ENCODE data around the gene SLC13A3.

GRCh38 chr20:46683668-46683938 is 32.3 kb upstream of the SLC13A3 start:
- TF ChIP-seq TCF12 (IDR thresholded peaks at IDR 0.05; ENCODE audit: low read depth) (no peak), EGR1 (IDR thresholded peaks at IDR 0.05) (no peak), MAX (IDR thresholded peaks at IDR 0.05) (no peak), TAF1 (IDR thresholded peaks at IDR 0.05; ENCODE audit: low read depth) (no peak), RAD21 (IDR thresholded peaks at IDR 0.05; ENCODE audit: low read depth) (no peak), EP300 (IDR thresholded peaks at IDR 0.05; ENCODE audit: borderline replicate concordance) (no peak), CREB1 (IDR thresholded peaks at IDR 0.05; ENCODE audit: low read depth) (no peak), REST (IDR thresholded peaks at IDR 0.05; ENCODE audit: low read depth) (no peak), YY1 (IDR thresholded peaks at IDR 0.05; ENCODE audit: low read depth) (no peak), USF1 (IDR thresholded peaks at IDR 0.05) (no peak), FOXM1 (IDR thresholded peaks at IDR 0.05; ENCODE audit: borderline replicate concordance, low read depth) (no peak), CEBPB (IDR thresholded peaks at IDR 0.05) (no peak)

Data from Ishikawa (cell line).